SKM-1 treated with dmso at 0.1 percent for 144 hours (cell line): Measurements from ENCODE around the gene ABLIM3.

ENCODE experiments used
- DNase-seq: peaks from one replicate; lab custom pipeline; 2025; ENCODE audit not compliant: unreplicated experiment; lab: John Stamatoyannopoulos, UW

The ABLIM3 gene

GRCh38 chr5:149141224-149141956 is at the start of gene ABLIM3:
ABLIM3 (plus strand) TSS chr5:149141493; CDS start chr5:149142096, 603 bp downstream.
- DNase-seq, result peak; percentile 48

DNA sequence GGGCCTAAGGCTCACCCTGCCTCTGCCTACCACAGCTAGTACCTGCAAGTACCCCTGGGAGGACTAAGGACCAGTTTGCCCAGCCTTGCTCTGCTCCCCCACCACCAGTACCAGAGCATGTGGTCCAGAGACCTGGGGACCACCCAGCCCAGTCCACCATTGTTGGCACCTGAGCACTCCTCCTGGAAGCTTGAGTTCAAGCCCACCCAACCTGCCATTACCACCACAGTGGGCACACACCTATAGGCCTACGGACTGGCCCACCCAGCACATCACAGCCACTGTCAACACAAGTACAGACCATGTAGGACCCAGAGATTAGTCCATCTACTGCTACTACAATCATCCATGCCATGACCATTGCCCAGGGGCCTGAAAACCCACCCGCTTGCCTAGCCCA is 47.7 kb upstream of the ABLIM3 start:
- no peak for DNase-seq

- DNase-seq, result no peak
These were observed 46.3 kb upstream of the ABLIM3 start for GRCh38 chr5:149094996-149095395.

GRCh38 chr5:149099920-149100319 is 41.4 kb upstream of the ABLIM3 start:
- no peak for DNase-seq

GRCh38 chr5:149100331-149100730 is 41.0 kb upstream of the ABLIM3 start:
- DNase-seq, result no peak

GRCh38 chr5:149108651-149109280 is 32.5 kb upstream of the ABLIM3 start:
- no peak for DNase-seq

DNA sequence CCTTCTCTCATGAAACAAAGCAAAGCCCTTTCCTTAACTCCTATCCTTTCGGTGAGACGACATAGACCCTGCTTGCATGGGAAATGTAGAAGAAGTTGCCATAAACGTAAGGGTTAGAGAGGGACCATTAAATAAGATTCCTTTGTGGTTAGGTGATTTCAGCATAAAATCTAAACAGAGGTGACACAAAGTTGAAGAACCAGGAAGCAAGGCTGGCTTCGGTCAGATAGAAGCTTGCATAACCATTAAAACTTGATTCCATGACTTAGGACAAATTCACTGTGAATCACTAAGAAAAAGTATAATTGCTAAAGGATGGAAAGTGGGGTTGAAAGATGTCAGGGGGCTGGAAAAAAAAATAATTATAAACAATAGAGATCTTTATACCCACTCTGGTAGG is 30.9 kb upstream of the ABLIM3 start:
- DNase-seq, result no peak

DNA sequence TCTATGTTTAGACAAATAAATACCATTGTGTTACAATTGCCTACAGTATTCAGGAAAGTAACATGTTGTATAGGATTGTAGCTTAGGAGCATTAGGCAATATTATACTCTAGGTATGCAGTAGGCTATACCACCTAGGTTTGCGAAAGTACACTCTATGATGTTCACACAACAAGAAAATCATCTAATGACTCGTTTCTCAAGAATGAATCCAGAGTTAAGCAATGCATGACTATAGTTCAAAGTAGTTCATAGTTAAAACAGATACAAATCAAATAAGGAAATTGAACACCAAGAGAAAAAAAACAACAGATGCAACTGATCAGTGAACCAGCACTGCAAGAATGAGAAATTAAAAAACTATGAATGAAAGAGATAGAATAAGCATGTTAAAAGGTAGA is 27.6 kb upstream of the ABLIM3 start:
- no peak for DNase-seq

DNA sequence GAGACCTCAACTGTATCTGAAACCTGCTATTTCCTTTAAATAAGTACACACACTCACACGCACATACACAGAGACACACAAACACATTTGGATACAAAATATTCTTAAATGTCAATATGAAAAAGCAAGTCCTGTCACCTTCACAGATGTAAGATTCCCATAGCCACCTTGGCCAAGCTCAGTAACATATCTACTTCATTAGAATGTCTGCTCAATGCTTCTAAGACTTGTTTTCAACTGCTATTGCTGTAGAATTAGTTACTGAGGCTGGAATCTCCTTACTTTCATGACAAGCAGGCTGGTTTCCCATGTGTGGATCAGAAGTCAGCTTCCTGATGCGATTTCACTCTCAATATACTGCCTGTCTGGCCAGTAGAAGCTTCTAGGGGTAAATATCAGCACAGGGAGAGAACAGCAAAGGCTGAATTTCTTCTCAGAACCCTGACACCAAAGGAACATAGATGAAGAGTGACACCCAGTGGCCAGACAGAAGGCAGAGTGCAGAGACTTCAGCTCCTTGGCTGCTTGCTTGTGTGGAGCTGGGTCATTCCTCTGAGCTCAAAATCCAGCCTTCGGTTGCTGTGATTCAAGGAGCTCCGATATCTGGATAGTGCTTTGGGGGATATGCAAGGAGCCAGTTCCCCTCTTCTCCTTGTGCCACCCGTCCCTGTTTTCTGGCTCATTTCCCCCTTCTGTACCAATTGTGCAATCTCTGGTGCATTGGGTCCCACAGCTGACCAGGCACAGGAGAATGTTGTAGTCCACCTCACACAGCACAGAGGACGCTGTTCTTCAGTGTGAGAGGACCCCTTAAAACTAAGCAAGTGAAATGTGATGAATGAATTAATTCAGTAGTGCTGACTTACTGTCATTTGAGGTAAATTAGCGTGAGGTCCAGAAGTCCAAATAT is 26.6 kb upstream of the ABLIM3 start:
- peak; percentile 79 for DNase-seq

GRCh38 chr5:149117970-149118369 is 23.3 kb upstream of the ABLIM3 start:
- DNase-seq, result no peak

GRCh38 chr5:149118463-149118862 is 22.8 kb upstream of the ABLIM3 start:
- DNase-seq, result no peak

DNA sequence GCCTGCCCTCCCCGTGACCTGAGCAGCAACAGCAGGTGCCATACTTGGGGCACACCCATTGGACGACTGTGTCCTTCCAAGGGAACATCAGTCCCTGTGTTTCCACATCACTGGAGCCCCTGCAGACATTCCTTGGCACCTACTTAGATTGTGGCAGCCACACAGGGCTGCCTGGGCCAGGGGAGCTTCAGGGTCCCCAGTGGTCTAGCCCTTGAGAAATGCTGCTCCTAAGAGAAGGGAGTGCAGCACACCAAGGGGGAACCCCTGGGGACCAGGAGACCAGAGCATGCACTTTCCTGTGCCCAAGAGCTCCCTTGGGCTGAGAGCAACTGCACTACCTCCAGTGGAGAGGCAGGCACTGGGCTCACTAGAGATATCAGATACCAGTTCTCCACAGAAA is 20.1 kb upstream of the ABLIM3 start:
- no peak for DNase-seq

DNA sequence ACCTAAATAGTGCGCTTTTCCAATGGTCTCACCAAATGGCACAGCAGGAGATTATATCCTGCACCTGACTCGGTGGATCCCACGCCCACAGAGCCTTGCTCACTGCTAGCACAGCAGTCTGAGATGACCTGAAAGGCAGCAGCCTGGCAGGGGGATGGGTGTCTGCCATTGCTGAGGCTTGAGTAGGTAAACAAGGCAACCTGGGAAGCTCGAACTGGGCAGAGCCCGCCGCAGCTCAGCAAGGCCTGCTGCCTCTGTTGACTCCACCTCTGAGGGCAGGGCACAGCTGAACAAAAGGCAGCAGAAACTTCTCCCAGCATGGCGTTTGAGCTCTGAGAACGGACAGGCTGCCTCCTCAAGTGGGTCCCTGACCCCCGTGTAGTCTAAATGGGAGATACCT is 18.1 kb upstream of the ABLIM3 start:
- DNase-seq, result no peak

DNA sequence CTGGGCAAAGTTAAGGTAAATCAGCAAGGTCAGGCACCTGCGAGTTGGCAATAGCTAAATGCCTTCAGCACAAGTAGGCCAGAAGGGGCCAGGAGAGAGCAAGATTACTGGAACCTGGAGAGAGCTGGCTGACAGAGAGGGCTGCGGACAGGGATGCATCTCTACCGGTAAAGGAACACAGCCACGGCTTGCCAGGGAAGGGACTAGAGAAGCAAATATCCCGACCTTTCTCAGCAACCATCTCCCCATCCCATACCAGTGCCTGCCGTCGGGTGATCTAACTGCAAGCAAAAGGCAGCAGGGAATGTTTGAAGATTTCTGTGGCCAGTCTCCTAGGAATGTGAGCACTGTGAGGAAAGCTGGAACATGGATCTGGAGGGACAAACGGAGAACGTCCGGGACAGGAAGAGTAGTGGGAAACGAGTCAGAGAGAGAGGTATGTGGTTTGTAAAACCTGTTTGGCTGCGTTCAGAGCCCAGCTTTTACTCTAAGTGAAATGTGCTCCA is 15.9 kb upstream of the ABLIM3 start:
- DNase-seq, result no peak

DNA sequence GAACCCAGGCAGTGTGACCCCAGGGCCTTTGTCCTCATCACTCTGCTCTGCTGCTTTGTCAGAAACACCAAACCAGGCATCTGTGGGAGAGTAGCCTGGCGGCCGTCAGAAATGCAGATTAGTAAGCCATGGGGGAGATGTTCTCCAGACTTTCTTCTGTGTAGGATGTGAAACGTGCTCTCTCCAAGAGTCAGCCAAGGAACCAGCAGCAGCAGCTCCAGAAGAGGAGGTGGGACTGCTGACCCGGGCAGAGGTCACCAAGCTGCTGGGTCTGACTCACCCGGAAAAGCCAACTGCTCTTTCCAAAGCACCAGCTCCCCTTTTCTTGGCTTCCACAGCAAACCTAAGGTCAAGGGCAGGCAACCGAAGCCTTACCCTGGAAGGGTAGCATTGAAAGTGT is 14.4 kb upstream of the ABLIM3 start:
- DNase-seq, result no peak

- DNase-seq, result no peak
These were observed 13.8 kb upstream of the ABLIM3 start for GRCh38 chr5:149127394-149127955.

- DNase-seq, result peak; percentile 18
These were observed 13.0 kb upstream of the ABLIM3 start for GRCh38 chr5:149128023-149128875.

DNA sequence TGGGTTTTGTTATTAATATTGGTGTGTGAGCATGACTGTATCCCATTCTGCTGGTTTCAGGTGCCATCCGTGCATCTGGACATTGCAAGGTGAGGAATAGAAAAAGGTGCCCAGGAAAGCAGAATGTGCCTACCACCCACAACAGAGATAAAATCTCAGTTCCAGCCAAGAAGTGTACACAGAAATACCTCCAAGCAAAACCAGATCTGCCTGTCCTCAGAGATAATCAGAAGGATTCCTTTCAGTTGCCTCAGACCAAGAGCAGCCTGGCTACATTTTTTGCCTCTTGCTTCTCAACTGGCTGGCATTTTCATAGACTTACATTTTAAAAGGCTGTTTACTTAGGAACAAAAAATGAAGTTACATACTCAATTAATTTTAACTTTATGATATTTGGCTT is 12.1 kb upstream of the ABLIM3 start:
- DNase-seq, result no peak

GRCh38 chr5:149130121-149130914 is 11.0 kb upstream of the ABLIM3 start:
- DNase-seq, result no peak

- no peak for DNase-seq
These were observed 8.8 kb upstream of the ABLIM3 start for GRCh38 chr5:149132474-149132873.
